PFSK-1 (cell line): Measurements from ENCODE around the gene PHLPP2.

Experiments used
- FOXP2 ChIP-seq: optimal IDR thresholded peaks from 2 replicates; pipeline ENCODE3; 2011; ENCODE audit warnings: borderline replicate concordance, control low read depth, inconsistent platforms; ENCODE audit not compliant: insufficient read depth; ENCODE audit errors: extremely low read length, extremely low read depth
- POLR2AphosphoS5 ChIP-seq: IDR thresholded peaks from 2 replicates; pipeline ENCODE4 v1.6.1; 2012; ENCODE audit warnings: low read depth, mild to moderate bottlenecking, control low read depth, low read length, moderate library complexity
- REST ChIP-seq, 2 experiments: IDR thresholded peaks; 2 replicates each; pipeline versions ENCODE4 v1.6.1 to v1.8.0; 2011 to 2012; ENCODE audit warnings: low read depth in 2 of 2, low read length in 2 of 2, control low read depth in 1 of 2, inconsistent platforms in 1 of 2, mild to moderate bottlenecking in 1 of 2, moderate library complexity in 1 of 2; ENCODE audit not compliant: insufficient read depth in 1 of 2
- SIN3A ChIP-seq: IDR thresholded peaks from 2 replicates; pipeline ENCODE4 v1.6.1; 2012; ENCODE audit warnings: mild to moderate bottlenecking, low read length, moderate library complexity, borderline replicate concordance; ENCODE audit not compliant: insufficient read depth
- TAF1 ChIP-seq: IDR thresholded peaks from 2 replicates; pipeline ENCODE4 v1.6.1; 2012; ENCODE audit warnings: low read length, control low read depth, borderline replicate concordance; ENCODE audit not compliant: insufficient read depth

The PHLPP2 gene

GRCh38 chr16:71672125-71672524 lies 52.4 kb downstream of the PHLPP2 start:
- TF ChIP-seq FOXP2 (no peak), SIN3A (no peak), REST (IDR thresholded peaks at IDR 0.05; ENCODE audit: insufficient read depth in 1 of 2, low read depth in 2 of 2, low read length in 2 of 2) (no peak), POLR2AphosphoS5 (no peak), TAF1 (no peak)

GRCh38 chr16:71671165-71671564 lies 53.3 kb downstream of the PHLPP2 start:
- TF ChIP-seq SIN3A (no peak), TAF1 (no peak), REST (IDR thresholded peaks at IDR 0.05; ENCODE audit: insufficient read depth in 1 of 2, low read depth in 2 of 2, low read length in 2 of 2) (no peak), POLR2AphosphoS5 (no peak), FOXP2 (no peak)

GRCh38 chr16:71670537-71670936 lies 54.0 kb downstream of the PHLPP2 start:
- no peak for TF ChIP-seq SIN3A

GRCh38 chr16:71669926-71670536 lies 54.5 kb downstream of the PHLPP2 start:
- TF ChIP-seq SIN3A (no peak), REST (IDR thresholded peaks at IDR 0.05; ENCODE audit: insufficient read depth in 1 of 2, low read depth in 2 of 2, low read length in 2 of 2) (no peak), POLR2AphosphoS5 (no peak), TAF1 (no peak), FOXP2 (no peak)

- TF ChIP-seq SIN3A: no peak
- TF ChIP-seq REST (IDR thresholded peaks at IDR 0.05; ENCODE audit: insufficient read depth in 1 of 2, low read depth in 2 of 2, low read length in 2 of 2): no peak
- no peak for TF ChIP-seq POLR2AphosphoS5
Measured at GRCh38 chr16:71666928-71667707, 57.4 kb downstream of the PHLPP2 start.
